Right lobe of liver (tissue), 4 donors: Measurements from ENCODE around the gene TAS2R20.

ENCODE experiments used
- CTCF ChIP-seq, 4 donors: fragments of 200-600 bp in 3 of 4; fragments of 450-650 bp in 1 of 4; IDR thresholded peaks; one replicate each; pipeline versions ENCODE4 v1.5.1 to v1.8.0; 2016 to 2022; ENCODE audit warnings: antibody characterized with exemption in 4 of 4, mild to moderate bottlenecking in 2 of 4
- POLR2A ChIP-seq: fragments of 450-650 bp; IDR thresholded peaks from one replicate; pipeline ENCODE4 v1.6.1; 2017; ENCODE audit warnings: antibody characterized with exemption, mild to moderate bottlenecking
- donor health status: DM: no; HTN: no; CAD: no.
- donor health status: DM: no; HTN: no; CAD: no.
- donor health status: DM: no; HTN: yes; CAD: no.

- TF ChIP-seq CTCF (IDR thresholded peaks at IDR 0.05) (no peak), POLR2A (no peak)
These were observed 37.9 kb downstream of the TAS2R20 start for GRCh38 chr12:10960211-10960610.
